ENCODE data around the gene RASAL2. TPM values are rescaled to one million over a fixed set of nuclear protein-coding genes. Genes with fewer than 3 reads are reported as not detected.

RASAL2 gene
- total RNA-seq, 3 donors from 2014 or later (not counting 1 experiment from before 2014, with no cell fraction given): 0.16 to 0.23 TPM; not detected in 1

DNA sequence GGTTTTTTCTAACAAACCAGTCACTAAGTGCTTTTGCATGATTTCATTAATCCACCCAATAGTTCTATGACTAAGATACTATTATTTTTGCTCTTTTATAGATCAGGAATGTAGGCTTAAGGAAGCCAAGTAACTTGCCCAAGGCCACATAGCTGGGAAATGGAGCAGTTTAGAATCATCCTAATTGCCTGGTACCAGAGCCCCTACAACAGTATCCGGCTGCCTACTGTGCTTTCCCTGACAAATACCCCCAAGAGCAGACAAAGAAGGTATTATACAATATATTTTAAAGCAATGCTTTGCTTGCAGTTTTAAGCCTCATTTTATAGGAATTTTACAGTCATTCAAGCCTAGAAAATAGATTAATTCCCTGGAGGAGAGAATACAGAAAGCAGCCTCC lies 45.5 kb upstream of the RASAL2 start:
- Mint-ChIP-seq H3K36me3 (no peaks in the 10 kb centered on the region), H3K27ac (no peak overlapping the region), H3K9me3 (peaks cover 6% of the 10 kb centered on the region in 2 donors), H3K27me3 (ENCODE audit: low read depth in 2 of 2) (no peaks in the 10 kb centered on the region), H3K4me1 (no peaks in the 10 kb centered on the region), H3K4me3 (no peak overlapping the region)
- H3K9me3 ChIP-seq (ENCODE audit: control insufficient read depth, insufficient read depth, low read length): peaks cover 5% of the 10 kb centered on the region
- no peaks in the 10 kb centered on the region for H3K36me3 ChIP-seq (ENCODE audit: control insufficient read depth, insufficient read depth, low read length)
- no peak overlapping the region for H3K27ac ChIP-seq (ENCODE audit: low read length)
- H3K27me3 ChIP-seq (ENCODE audit: control insufficient read depth, insufficient read depth, low read length): no peaks in the 10 kb centered on the region
- 100% methylated on average over 1 of the region's 1 CpG for WGBS (ENCODE audit: insufficient coverage)
- no peaks in the 10 kb centered on the region for H3K4me1 ChIP-seq (ENCODE audit: control insufficient read depth, insufficient read depth, low read length)
- no peak overlapping the region for H3K4me3 ChIP-seq (ENCODE audit: low read length)
- ATAC-seq (no peak), DNase-seq (no peak)
- TF ChIP-seq, protein P1, sequence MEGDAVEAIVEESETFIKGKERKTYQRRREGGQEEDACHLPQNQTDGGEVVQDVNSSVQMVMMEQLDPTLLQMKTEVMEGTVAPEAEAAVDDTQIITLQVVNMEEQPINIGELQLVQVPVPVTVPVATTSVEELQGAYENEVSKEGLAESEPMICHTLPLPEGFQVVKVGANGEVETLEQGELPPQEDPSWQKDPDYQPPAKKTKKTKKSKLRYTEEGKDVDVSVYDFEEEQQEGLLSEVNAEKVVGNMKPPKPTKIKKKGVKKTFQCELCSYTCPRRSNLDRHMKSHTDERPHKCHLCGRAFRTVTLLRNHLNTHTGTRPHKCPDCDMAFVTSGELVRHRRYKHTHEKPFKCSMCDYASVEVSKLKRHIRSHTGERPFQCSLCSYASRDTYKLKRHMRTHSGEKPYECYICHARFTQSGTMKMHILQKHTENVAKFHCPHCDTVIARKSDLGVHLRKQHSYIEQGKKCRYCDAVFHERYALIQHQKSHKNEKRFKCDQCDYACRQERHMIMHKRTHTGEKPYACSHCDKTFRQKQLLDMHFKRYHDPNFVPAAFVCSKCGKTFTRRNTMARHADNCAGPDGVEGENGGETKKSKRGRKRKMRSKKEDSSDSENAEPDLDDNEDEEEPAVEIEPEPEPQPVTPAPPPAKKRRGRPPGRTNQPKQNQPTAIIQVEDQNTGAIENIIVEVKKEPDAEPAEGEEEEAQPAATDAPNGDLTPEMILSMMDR (IDR thresholded peaks at IDR 0.05): no peak
- intact Hi-C loops (cut with micrococcal nuclease): no loop called here

DNA sequence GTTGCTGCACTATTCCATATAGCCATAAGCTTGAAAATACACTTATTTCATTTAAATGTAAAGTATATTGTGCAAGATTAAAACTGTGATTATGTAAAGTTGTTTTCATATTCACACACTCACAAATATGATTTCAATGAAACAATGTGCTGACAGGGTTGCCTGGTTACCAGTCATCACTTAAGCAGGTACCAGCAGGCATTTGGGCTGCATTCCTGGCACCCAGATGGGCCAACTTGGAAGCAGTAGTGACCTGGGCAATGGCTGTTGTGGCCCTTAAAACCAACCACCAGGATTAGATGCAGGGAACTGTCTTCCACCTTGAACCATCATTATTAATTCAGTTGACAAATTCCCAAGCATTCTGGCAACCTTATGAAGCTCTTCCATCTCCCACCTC lies 45.0 kb upstream of the RASAL2 start:
- H3K36me3 ChIP-seq (ENCODE audit: control insufficient read depth, insufficient read depth, low read length): no peaks in the 10 kb centered on the region
- Mint-ChIP-seq H3K4me3 (no peak overlapping the region), H3K27me3 (ENCODE audit: low read depth in 2 of 2) (no peaks in the 10 kb centered on the region), H3K27ac (no peak overlapping the region), H3K9me3 (peaks cover 6% of the 10 kb centered on the region in 2 donors), H3K4me1 (no peaks in the 10 kb centered on the region), H3K36me3 (no peaks in the 10 kb centered on the region)
- H3K27ac ChIP-seq (ENCODE audit: low read length): no peak overlapping the region
- ATAC-seq (no peak), DNase-seq (no peak)
- peaks cover 5% of the 10 kb centered on the region for H3K9me3 ChIP-seq (ENCODE audit: control insufficient read depth, insufficient read depth, low read length)
- TF ChIP-seq, protein P1 (IDR thresholded peaks at IDR 0.05): no peak
- H3K27me3 ChIP-seq (ENCODE audit: control insufficient read depth, insufficient read depth, low read length): no peaks in the 10 kb centered on the region
- no peaks in the 10 kb centered on the region for H3K4me1 ChIP-seq (ENCODE audit: control insufficient read depth, insufficient read depth, low read length)
- intact Hi-C loops (cut with micrococcal nuclease): no loop called here
- H3K4me3 ChIP-seq (ENCODE audit: low read length): no peak overlapping the region

DNA sequence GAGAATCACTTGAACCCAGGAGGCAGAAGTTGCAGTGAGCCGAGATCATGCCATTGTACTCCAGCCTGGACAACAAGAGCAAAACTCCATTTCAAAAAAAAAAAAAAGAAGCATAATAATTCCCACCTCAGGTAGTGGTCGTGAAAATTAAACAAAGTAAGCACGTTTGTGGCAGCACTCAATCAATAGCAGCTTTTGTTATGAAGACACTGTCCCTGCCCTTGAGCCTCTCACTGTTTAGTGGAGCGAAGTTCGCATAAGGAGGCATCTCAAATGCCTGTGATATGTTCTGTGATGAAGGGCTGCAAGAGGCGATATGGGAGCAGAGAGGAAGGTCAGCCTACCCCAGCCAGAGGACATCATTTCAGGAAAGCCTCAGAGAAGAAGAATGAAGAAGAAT lies 43.8 kb upstream of the RASAL2 start:
- no peak for ATAC-seq
- H3K9me3 Mint-ChIP-seq: peaks cover 6% of the 10 kb centered on the region in 2 donors
- H3K36me3 Mint-ChIP-seq: no peaks in the 10 kb centered on the region
- WGBS (ENCODE audit: insufficient coverage): 97% methylated on average over 6 of the region's 6 CpGs
- H3K36me3 ChIP-seq (ENCODE audit: control insufficient read depth, insufficient read depth, low read length): no peaks in the 10 kb centered on the region
- no peak overlapping the region for H3K4me3 ChIP-seq (ENCODE audit: low read length)
- H3K4me3 Mint-ChIP-seq: no peak overlapping the region
- H3K27ac ChIP-seq (ENCODE audit: low read length): no peak overlapping the region
- intact Hi-C loops (cut with micrococcal nuclease): no loop called here
- H3K27ac Mint-ChIP-seq: no peak overlapping the region
- H3K4me1 ChIP-seq (ENCODE audit: control insufficient read depth, insufficient read depth, low read length): no peaks in the 10 kb centered on the region
- H3K9me3 ChIP-seq (ENCODE audit: control insufficient read depth, insufficient read depth, low read length): no peaks in the 10 kb centered on the region
- no peaks in the 10 kb centered on the region for H3K4me1 Mint-ChIP-seq
- H3K27me3 ChIP-seq (ENCODE audit: control insufficient read depth, insufficient read depth, low read length): no peaks in the 10 kb centered on the region
- H3K27me3 Mint-ChIP-seq (ENCODE audit: low read depth in 2 of 2): no peaks in the 10 kb centered on the region
- no peak for DNase-seq
- TF ChIP-seq, protein P1 (IDR thresholded peaks at IDR 0.05): no peak

DNA sequence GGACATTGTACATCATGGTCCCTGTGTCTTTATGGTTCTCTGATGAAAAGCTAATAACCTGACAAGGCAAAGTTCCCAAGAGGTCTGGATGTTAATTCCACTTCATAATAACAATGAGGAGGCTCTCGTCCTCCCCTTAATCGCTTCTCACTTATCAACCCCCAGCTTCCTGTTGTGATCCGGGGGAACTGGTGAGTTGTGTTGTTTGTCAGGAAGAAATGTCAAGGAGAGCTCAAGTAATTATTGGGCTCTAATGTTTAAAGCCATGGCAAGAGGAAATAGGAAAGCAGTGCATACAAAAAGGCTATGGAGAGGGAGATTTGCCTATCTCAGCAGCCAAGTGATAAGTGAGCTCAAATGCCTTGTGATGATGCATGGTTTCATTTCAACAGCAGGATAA lies 42.8 kb upstream of the RASAL2 start:
- ATAC-seq (no peak), DNase-seq (no peak)
- no peak overlapping the region for H3K4me3 ChIP-seq (ENCODE audit: low read length)
- intact Hi-C loops (cut with micrococcal nuclease): no loop called here
- no peak overlapping the region for H3K4me3 Mint-ChIP-seq
- peaks cover 6% of the 10 kb centered on the region in 2 donors for H3K9me3 Mint-ChIP-seq
- H3K27ac ChIP-seq (ENCODE audit: low read length): no peak overlapping the region
- TF ChIP-seq, protein P1 (IDR thresholded peaks at IDR 0.05): no peak
- no peaks in the 10 kb centered on the region for H3K36me3 ChIP-seq (ENCODE audit: control insufficient read depth, insufficient read depth, low read length)
- H3K4me1 Mint-ChIP-seq: no peaks in the 10 kb centered on the region
- 14% methylated on average over 1 of the region's 3 CpGs for WGBS (ENCODE audit: insufficient coverage)
- H3K9me3 ChIP-seq (ENCODE audit: control insufficient read depth, insufficient read depth, low read length): no peaks in the 10 kb centered on the region
- no peaks in the 10 kb centered on the region for H3K27me3 Mint-ChIP-seq (ENCODE audit: low read depth in 2 of 2)
- H3K4me1 ChIP-seq (ENCODE audit: control insufficient read depth, insufficient read depth, low read length): no peaks in the 10 kb centered on the region
- no peaks in the 10 kb centered on the region for H3K27me3 ChIP-seq (ENCODE audit: control insufficient read depth, insufficient read depth, low read length)
- no peak overlapping the region for H3K27ac Mint-ChIP-seq
- no peaks in the 10 kb centered on the region for H3K36me3 Mint-ChIP-seq

Data from natural killer cell (primary cell).